Measurements from ENCODE around the gene EXOC4.

EXOC4 gene

DNA sequence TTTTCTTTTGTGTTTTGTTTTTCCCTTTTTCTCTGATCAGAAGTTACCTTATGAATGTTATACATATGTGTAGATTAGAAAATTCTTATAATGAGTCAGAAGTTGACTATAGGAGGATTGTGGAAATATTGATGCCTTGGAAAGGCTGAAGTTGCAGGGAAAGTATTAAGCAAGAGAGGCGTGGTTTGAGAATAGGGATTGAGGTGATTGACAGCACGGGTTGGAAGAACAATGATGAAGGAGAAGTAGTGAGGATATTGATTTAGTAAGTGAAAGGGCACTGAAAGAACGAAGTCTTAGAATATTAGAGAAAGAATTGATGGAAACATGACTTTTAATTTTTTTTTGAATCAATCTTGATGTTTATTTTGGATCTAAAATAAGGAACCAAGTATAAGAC lies 176.0 kb downstream of the EXOC4 start:
- no peak for TF ChIP-seq CTCF (conservative IDR thresholded peaks at IDR 0.05; ENCODE audit: low read depth)
- CTCF ChIA-PET: no interaction called here
- POLR2A ChIA-PET (ENCODE audit: low non-redundant PET): no interaction called here
- no peak overlapping the region for H3K27ac ChIP-seq
- peak; percentile 16 for DNase-seq (ENCODE audit: low spot score)

DNA sequence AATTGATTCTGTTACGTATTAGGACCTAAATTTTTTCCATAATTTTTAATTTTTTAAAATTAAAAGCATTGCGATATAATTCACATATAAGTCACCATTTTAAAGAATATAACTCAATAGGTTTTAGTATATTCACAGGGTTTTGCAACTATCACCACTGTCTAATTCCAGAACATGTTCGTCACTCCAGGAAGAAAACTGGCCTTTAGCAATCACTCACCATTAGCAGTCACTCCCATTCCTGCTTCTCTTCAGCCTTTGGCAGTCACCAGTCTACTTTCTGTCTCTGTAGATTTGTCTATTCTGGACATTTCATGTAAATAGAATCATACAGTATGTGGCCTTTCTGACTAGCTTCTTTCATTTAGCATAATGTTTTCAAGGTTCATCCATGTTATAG lies 176.5 kb downstream of the EXOC4 start:
- no peak for TF ChIP-seq CTCF (conservative IDR thresholded peaks at IDR 0.05; ENCODE audit: low read depth)
- peak; percentile 33 for DNase-seq (ENCODE audit: low spot score)
- ChIA-PET CTCF (no interaction called here), POLR2A (ENCODE audit: low non-redundant PET) (interaction anchor here (0.6 kb wide), 1 partner anchor 61 kb away, joined by 3 read pairs; no protein-coding TSS in a partner anchor)
- peak overlapping the region; percentile 46 for H3K27ac ChIP-seq

- ChIA-PET POLR2A (ENCODE audit: low non-redundant PET) (no interaction called here), CTCF (no interaction called here)
- DNase-seq (ENCODE audit: low spot score): peak; percentile 45
- no peak overlapping the region for H3K27ac ChIP-seq
- TF ChIP-seq CTCF (conservative IDR thresholded peaks at IDR 0.05; ENCODE audit: low read depth): no peak
Observed at GRCh38 chr7:133431134-133431724, 178.4 kb downstream of the EXOC4 start.

DNA sequence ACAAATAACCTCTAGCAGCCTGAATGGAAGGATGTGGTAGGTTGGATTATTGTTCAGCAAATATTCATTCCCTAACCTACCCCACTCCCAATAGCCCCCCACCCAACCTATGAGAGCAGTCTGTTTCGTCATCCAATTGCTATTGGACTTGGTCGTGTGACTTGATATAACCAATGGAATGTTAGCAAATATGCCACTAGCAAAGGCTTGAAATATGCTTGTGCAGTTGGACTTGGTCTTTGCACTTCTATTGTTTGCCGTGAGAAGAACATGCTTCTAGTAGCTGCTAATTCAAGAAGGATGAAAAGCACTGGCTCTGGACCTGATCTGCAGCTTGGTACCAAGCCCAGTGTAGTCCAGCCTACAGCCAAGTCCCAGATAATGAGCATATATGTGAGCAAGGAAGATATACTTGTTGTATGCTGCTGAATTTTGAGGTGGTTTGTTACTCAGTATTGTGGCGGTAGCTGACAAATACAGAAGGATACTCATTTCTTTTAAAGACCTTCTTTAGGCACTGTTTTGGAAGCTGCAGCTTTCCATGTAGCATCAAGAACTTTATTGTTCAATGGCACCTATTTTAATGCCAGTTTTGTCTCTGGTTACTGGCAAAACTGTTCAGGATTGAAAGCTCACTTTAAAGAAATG lies 180.4 kb downstream of the EXOC4 start:
- no peak overlapping the region for H3K27ac ChIP-seq
- CTCF ChIA-PET: interaction anchor here (0.6 kb wide), 1 partner anchor 878 kb away, joined by 3 read pairs; no protein-coding TSS in a partner anchor
- no peak for TF ChIP-seq CTCF (conservative IDR thresholded peaks at IDR 0.05; ENCODE audit: low read depth)
- POLR2A ChIA-PET (ENCODE audit: low non-redundant PET): no interaction called here
- no peak for DNase-seq (ENCODE audit: low spot score)

GRCh38 chr7:133434246-133434865 lies 181.5 kb downstream of the EXOC4 start:
- DNase-seq (ENCODE audit: low spot score): peak; percentile 13
- ChIA-PET POLR2A (ENCODE audit: low non-redundant PET) (no interaction called here), CTCF (interaction anchor here (0.6 to 0.7 kb wide), 2 partner anchors 52 to 232 kb away, joined by 3 read pairs; no protein-coding TSS in a partner anchor)
- no peak overlapping the region for H3K27ac ChIP-seq
- TF ChIP-seq CTCF (conservative IDR thresholded peaks at IDR 0.05; ENCODE audit: low read depth): peak; percentile 60

- ChIA-PET CTCF (interaction anchor here (0.5 to 0.7 kb wide), 3 partner anchors 567 to 1719 kb away, joined by 3 to 9 read pairs (median 4); no protein-coding TSS in a partner anchor), POLR2A (ENCODE audit: low non-redundant PET) (no interaction called here)
- no peak overlapping the region for H3K27ac ChIP-seq
- peak; percentile 37 for TF ChIP-seq CTCF (conservative IDR thresholded peaks at IDR 0.05; ENCODE audit: low read depth)
- DNase-seq (ENCODE audit: low spot score): peak; percentile 40
Observed at GRCh38 chr7:133436014-133436428, 183.1 kb downstream of the EXOC4 start.

All from RWPE1 (cell line).